Measurements from ENCODE around the gene PLCG2.
"Not testable (repeated sequence)": the region's sequence is repeated elsewhere in the genome, so short reads cannot be mapped to it uniquely, and the experiment has no call there.

Gene PLCG2

GRCh38 chr16:81913222-81913621 lies 134.1 kb downstream of the PLCG2 start:
- no peak for DNase-seq (ENCODE audit: low read depth)

- DNase-seq (ENCODE audit: low read depth): no peak
Observed at GRCh38 chr16:81917375-81917774, 138.3 kb downstream of the PLCG2 start.

GRCh38 chr16:81918927-81919326 lies 139.8 kb downstream of the PLCG2 start:
- DNase-seq (ENCODE audit: low read depth): no peak

- DNase-seq (ENCODE audit: low read depth): no peak
Observed at GRCh38 chr16:81920498-81920897, 141.4 kb downstream of the PLCG2 start.

GRCh38 chr16:81921085-81921814 lies 142.2 kb downstream of the PLCG2 start:
- DNase-seq (ENCODE audit: low read depth): peak; percentile 51

GRCh38 chr16:81921843-81922584 lies 142.9 kb downstream of the PLCG2 start:
- DNase-seq (ENCODE audit: low read depth): no peak

- no peak for DNase-seq (ENCODE audit: low read depth)
Observed at GRCh38 chr16:81923296-81923695, 144.2 kb downstream of the PLCG2 start.

- DNase-seq (ENCODE audit: low read depth): no peak
Observed at GRCh38 chr16:81925016-81925415, 145.9 kb downstream of the PLCG2 start.

- no peak for DNase-seq (ENCODE audit: low read depth)
Observed at GRCh38 chr16:81926036-81926435, 146.9 kb downstream of the PLCG2 start.

- no peak for DNase-seq (ENCODE audit: low read depth)
Observed at GRCh38 chr16:81927561-81928185, 148.6 kb downstream of the PLCG2 start.

- no peak for DNase-seq (ENCODE audit: low read depth)
Observed at GRCh38 chr16:81928271-81928918, 149.3 kb downstream of the PLCG2 start.

GRCh38 chr16:81928975-81929374 lies 149.9 kb downstream of the PLCG2 start:
- no peak for DNase-seq (ENCODE audit: low read depth)

GRCh38 chr16:81929841-81930240 lies 150.8 kb downstream of the PLCG2 start:
- no peak for DNase-seq (ENCODE audit: low read depth)

- no peak for DNase-seq (ENCODE audit: low read depth)
Observed at GRCh38 chr16:81931927-81932326, 152.8 kb downstream of the PLCG2 start.

GRCh38 chr16:81932668-81933067 lies 153.6 kb downstream of the PLCG2 start:
- no peak for DNase-seq (ENCODE audit: low read depth)

GRCh38 chr16:81933361-81933760 lies 154.3 kb downstream of the PLCG2 start:
- no peak for DNase-seq (ENCODE audit: low read depth)

GRCh38 chr16:81934711-81935110 lies 155.6 kb downstream of the PLCG2 start:
- not testable (repeated sequence) for DNase-seq (ENCODE audit: low read depth)

- no peak for DNase-seq (ENCODE audit: low read depth)
Observed at GRCh38 chr16:81936209-81937000, 157.3 kb downstream of the PLCG2 start.

GRCh38 chr16:81937305-81938038 lies 158.4 kb downstream of the PLCG2 start:
- DNase-seq (ENCODE audit: low read depth): no peak

- DNase-seq (ENCODE audit: low read depth): no peak
Observed at GRCh38 chr16:81938326-81939163, 159.5 kb downstream of the PLCG2 start.

Data from fibroblast of gingiva (primary cell).